ENCODE measurements around the gene POLR2A. TPM values are rescaled to one million over a fixed set of nuclear protein-coding genes. Genes with fewer than 3 reads are reported as not detected.
"Not testable (repeated sequence)": the region's sequence is repeated elsewhere in the genome, so short reads cannot be mapped to it uniquely, and the experiment has no call there.

Gene POLR2A
- total RNA-seq, 1 donor from 2014 or later = 55.9 TPM

- no peak for ATAC-seq
- no peak for DNase-seq (ENCODE audit: low spot score)
These were observed 24.1 kb upstream of the POLR2A start for GRCh38 chr17:7459961-7460545.

GRCh38 chr17:7460850-7461660 lies 23.1 kb upstream of the POLR2A start:
- DNase-seq (ENCODE audit: low spot score) (no peak), ATAC-seq (no peak)

- DNase-seq (ENCODE audit: low spot score) = no peak
- no peak for ATAC-seq
These were observed 21.4 kb upstream of the POLR2A start for GRCh38 chr17:7462474-7463371.

- DNase-seq (ENCODE audit: low spot score) = no peak
These were observed 20.8 kb upstream of the POLR2A start for GRCh38 chr17:7463372-7463846.

GRCh38 chr17:7464081-7464480 lies 20.1 kb upstream of the POLR2A start:
- DNase-seq (ENCODE audit: low spot score) (no peak), ATAC-seq (no peak)

More at GRCh38 chr17:7463372-7463846, 20.8 kb upstream of the POLR2A start:
- no peak for ATAC-seq

DNA sequence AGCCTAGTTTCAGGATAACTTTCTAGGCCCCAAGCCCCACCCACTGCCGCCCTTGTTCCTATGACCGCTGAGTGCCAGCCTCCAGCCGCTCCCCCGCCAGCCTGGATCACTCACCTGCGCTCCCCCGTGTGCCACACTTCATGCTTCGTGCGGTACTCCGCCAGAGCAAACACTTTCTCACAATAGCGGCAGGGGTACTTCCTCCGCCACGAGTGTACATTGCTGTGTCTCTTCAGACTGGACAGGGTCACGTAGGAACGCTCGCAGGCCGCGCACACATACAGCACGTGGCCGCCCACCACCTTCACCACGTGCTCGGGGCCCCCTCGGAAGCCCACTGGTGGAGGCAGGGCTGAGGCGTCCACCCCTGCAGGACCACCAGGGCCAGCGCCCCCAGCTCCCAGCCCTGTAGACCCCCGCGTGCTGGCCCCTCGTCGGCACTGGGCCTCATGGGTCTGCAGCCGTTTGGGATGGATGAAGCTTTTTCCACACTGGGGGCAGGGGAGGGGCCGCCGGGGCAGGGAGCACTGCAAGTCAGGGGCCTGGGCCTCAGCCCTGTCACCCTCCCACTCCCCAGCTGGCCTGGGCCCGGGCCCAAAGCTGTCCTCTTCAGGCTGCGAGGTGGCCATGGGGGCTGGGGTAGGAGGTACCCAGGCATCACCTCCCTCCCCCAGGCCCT lies 18.4 kb upstream of the POLR2A start:
- ATAC-seq (no peak), DNase-seq (ENCODE audit: low spot score) (no peak)

GRCh38 chr17:7466318-7466638 lies 17.9 kb upstream of the POLR2A start:
- DNase-seq (ENCODE audit: low spot score) = no peak
- ATAC-seq = no peak

DNA sequence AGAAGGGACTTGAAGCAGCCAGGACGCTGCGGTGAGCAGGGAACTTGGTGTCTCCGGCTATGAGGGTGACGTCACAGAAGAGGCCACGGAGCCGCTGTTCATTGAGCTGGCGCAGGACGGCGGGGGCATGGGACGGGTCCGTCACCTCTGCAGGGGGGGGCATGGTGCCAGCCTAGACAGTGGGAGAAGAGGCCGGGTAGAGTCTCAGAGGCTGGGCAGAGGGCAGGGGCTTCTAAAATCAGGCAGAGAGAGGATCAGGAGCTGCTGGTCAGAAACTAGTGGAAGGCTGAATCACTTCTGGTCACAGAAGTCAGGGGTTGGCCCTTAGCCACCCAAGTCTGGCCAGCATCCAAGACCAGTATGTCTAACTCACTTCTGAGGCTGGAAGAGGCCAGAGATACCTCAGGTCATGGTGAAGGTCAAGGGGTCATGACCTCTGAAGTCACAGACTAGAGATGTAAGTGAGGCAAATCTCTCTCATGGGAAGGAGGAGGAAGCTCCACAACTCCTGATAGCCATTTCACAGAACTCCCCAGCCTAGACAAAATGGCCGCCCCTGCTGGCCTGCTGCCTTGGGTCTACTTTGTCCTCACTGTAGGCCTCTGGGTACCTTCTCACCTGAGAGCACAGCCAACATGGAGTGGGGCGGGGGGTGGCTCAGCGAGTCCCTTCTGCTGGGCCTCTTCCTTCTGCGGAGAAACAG lies 17.4 kb upstream of the POLR2A start:
- ATAC-seq (peak; percentile 49), DNase-seq (ENCODE audit: low spot score) (peak; percentile 78)

DNA sequence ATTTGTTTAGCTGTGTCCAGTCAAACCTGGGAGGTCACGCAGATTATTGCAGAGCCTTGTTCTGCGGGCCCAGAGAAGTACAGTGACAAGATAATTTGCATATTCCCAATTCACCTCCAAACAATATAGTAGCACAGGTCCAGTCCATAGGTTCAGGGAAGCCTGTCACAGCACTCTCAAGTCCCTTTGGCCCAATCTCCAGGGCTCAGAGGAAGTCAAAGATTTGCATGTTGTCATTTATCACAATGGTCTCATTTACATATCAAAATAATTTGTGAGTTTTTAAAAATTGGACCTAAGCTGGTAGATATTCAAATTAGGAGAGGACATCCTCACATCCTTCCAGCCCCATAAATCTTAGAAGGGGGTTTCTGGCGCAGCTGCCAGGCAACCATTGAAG lies 16.7 kb upstream of the POLR2A start:
- DNase-seq (ENCODE audit: low spot score) (no peak), ATAC-seq (no peak)

DNA sequence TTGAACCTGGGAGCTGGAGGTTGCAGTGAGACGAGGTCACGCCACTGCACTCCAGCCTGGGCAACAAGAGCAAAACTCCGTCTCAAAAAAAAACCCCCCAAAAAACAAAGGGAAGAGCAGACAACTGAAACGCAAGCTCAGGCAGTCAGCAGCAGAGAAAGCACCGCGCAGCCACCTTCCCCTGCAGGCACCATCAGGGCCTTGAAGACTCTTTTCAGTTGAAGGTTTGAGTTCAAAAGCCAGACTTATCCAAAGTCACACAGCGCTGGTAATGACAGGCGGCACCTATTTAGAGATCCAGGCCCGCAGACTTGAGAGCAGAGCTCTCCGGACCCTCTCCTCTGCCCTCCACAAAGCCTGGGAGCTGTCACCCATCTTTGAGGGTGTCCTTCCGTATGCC lies 15.9 kb upstream of the POLR2A start:
- ATAC-seq = no peak
- no peak for DNase-seq (ENCODE audit: low spot score)

- DNase-seq (ENCODE audit: low spot score) (no peak), ATAC-seq (no peak)
These were observed 15.3 kb upstream of the POLR2A start for GRCh38 chr17:7468804-7469389.

GRCh38 chr17:7469843-7470242 lies 14.3 kb upstream of the POLR2A start:
- not testable (repeated sequence) for ATAC-seq; DNase-seq (ENCODE audit: low spot score)

GRCh38 chr17:7470457-7470973 lies 13.7 kb upstream of the POLR2A start:
- not testable (repeated sequence) for DNase-seq (ENCODE audit: low spot score)
- peak; percentile 54 for ATAC-seq

GRCh38 chr17:7471729-7472128 lies 12.4 kb upstream of the POLR2A start:
- ATAC-seq = no peak
- no peak for DNase-seq (ENCODE audit: low spot score)

- peak; percentile 79 for DNase-seq (ENCODE audit: low spot score)
- peak; percentile 31 for ATAC-seq
These were observed 9.4 kb upstream of the POLR2A start for GRCh38 chr17:7474767-7475166.

GRCh38 chr17:7475764-7476422 lies 8.3 kb upstream of the POLR2A start:
- no peak for DNase-seq (ENCODE audit: low spot score)

DNA sequence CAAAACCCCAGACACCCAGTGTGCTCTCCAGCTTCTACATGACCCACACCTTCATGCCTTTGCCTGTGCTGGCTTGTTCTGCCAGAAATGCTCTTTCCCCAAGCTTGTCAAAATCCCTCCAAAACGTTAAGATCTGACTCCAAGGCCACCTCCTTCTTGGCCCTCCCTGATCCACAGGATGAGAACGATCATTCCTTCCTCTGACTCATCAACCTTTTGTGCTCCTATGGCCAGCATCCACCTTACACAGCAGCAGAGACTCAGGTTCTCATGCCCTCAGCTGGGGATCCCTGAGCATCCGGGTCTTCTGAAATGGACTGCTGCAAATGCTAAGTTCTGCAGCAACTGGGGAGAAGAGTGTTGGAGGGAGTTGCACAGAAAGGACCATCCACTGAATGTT lies 7.7 kb upstream of the POLR2A start:
- ATAC-seq = no peak
- DNase-seq (ENCODE audit: low spot score) = no peak

More at GRCh38 chr17:7475764-7476422, 8.3 kb upstream of the POLR2A start:
- ATAC-seq = no peak

DNA sequence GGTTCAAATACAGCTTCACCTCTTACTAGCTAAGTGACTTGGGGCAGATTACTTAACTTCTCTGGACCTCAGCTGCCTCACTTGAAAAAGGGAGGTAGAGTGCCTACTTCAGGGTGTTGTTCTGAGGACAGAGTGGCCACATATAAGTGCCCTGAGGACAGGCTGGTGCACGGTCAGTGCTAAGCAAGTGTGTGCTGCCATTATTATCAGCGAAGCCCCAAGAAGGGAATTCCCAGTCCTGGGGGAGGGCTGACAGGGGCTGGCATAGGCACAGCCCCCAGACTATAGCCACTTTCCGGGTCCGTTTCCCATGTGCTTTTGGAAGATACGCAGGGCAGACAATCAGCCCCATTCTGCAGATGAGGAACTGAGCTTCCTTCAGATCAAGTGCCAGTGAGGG lies 7.2 kb upstream of the POLR2A start:
- ATAC-seq (no peak), DNase-seq (ENCODE audit: low spot score) (no peak)

Measured in left lobe of liver (tissue), 2 donors.